Keratinocyte (primary cell): Measurements from ENCODE around the gene ZSCAN25. TPM values are rescaled to one million over a fixed set of nuclear protein-coding genes. Genes with fewer than 3 reads are reported as not detected.

Experiments
- DNase-seq: peaks from one replicate; pipeline ENCODE4 v3.0.0-alpha.2; 2011; ENCODE audit warnings: low read depth, missing footprints, low spot score
- FAIRE-seq: peaks from 2 replicates; lab custom pipeline; 2011; peaks lifted over from hg19 to GRCh38; lab: Jason Lieb, UNC
- H2AFZ ChIP-seq: 2 replicates; pipeline ENCODE4 v1.6.0; 2012; ENCODE audit warnings: low read length, control low read depth, inconsistent platforms; ENCODE audit not compliant: control insufficient read depth
- H3K27ac ChIP-seq: 2 replicates; pipeline ENCODE4 v1.5.1; 2011; ENCODE audit warnings: low read length; ENCODE audit not compliant: control insufficient read depth, insufficient read depth
- H3K27me3 ChIP-seq: 3 replicates; pipeline ENCODE4 v1.6.0; 2011; ENCODE audit warnings: low read length; ENCODE audit not compliant: control insufficient read depth, insufficient read depth; ENCODE audit errors: extremely low read depth
- H3K36me3 ChIP-seq, 2 experiments: 2 replicates in 1 of 2; 3 replicates in 1 of 2; pipeline ENCODE4 v1.5.1; 2011; ENCODE audit warnings: low read length in 2 of 2, mild to moderate bottlenecking in 1 of 2; ENCODE audit not compliant: control insufficient read depth in 2 of 2, insufficient read depth in 2 of 2; ENCODE audit errors: extremely low read depth in 1 of 2
- H3K4me1 ChIP-seq: 3 replicates; pipeline ENCODE4 v1.5.1; 2011; ENCODE audit warnings: low read length; ENCODE audit not compliant: control insufficient read depth, insufficient read depth; ENCODE audit errors: extremely low read depth
- H3K4me2 ChIP-seq: 3 replicates; pipeline ENCODE4 v1.6.0; 2011; ENCODE audit warnings: low read depth, low read length; ENCODE audit not compliant: control insufficient read depth, insufficient read depth; ENCODE audit errors: extremely low read depth
- H3K4me3 ChIP-seq, 3 experiments: fragments of 200-600 bp in 1 of 3; sonication (generic) in 1 of 3; 2 replicates in 2 of 3; 3 replicates in 1 of 3; pipeline ENCODE4 v1.5.1; 2011 to 2016; ENCODE audit warnings: low read length in 3 of 3, mild to moderate bottlenecking in 3 of 3, control low read depth in 2 of 3, inconsistent platforms in 1 of 3, low read depth in 1 of 3, mixed read lengths in 1 of 3, mixed run types in 1 of 3, moderate library complexity in 1 of 3; ENCODE audit not compliant: control insufficient read depth in 2 of 3, insufficient read depth in 2 of 3; ENCODE audit errors: extremely low read depth in 1 of 3
- H3K79me2 ChIP-seq: 2 replicates; pipeline ENCODE4 v1.6.0; 2012; ENCODE audit warnings: low read length; ENCODE audit not compliant: control insufficient read depth, insufficient read depth
- H3K9ac ChIP-seq: 3 replicates; pipeline ENCODE4 v1.6.0; 2011; ENCODE audit warnings: low read length; ENCODE audit not compliant: control insufficient read depth, insufficient read depth; ENCODE audit errors: extremely low read depth
- H3K9me1 ChIP-seq: 3 replicates; pipeline ENCODE4 v1.6.0; 2011; ENCODE audit warnings: low read length; ENCODE audit not compliant: control insufficient read depth, insufficient read depth; ENCODE audit errors: extremely low read depth
- H3K9me3 ChIP-seq: 2 replicates; pipeline ENCODE4 v1.5.1; 2012; ENCODE audit warnings: low read depth, low read length; ENCODE audit not compliant: control insufficient read depth
- H4K20me1 ChIP-seq: 3 replicates; pipeline ENCODE4 v1.6.0; 2011; ENCODE audit warnings: low read length; ENCODE audit not compliant: control insufficient read depth, insufficient read depth; ENCODE audit errors: extremely low read depth
- EZH2 ChIP-seq: IDR thresholded peaks from one replicate; pipeline ENCODE4 v1.6.1; 2012; ENCODE audit warnings: inconsistent platforms, mild to moderate bottlenecking, low read length, moderate library complexity
- dilution Hi-C: fragments of 300-500 bp; cut with MboI; formaldehyde crosslinking; loops from one replicate; pipeline ENCODE4 v1.7.0; 2020; ENCODE audit warnings: low sequenced_read_pairs; ENCODE audit not compliant: extremely low pct_ligation_motif_present
- polyA plus RNA-seq, 5 experiments: library from polyadenylated mRNA; depleted of rRNA in 3 of 5; stranded (reverse) in 3 of 5; stranded (forward) in 1 of 5; unstranded in 1 of 5; fragments of >200 nt; gene quantifications; 1 replicate in 1 of 5; 2 replicates in 3 of 5; 3 replicates in 1 of 5; pipeline versions ENCODE4 v1.2.1 to v1.2.3, GENCODE V29; 2011 to 2012; ENCODE audit warnings: missing spikeins in 2 of 5, low read depth in 1 of 5, low replicate concordance in 1 of 5
- TF ChIP-seq, protein P1 (sequence below), 3 experiments: IDR thresholded peaks in 1 of 3; conservative IDR thresholded peaks in 1 of 3; optimal IDR thresholded peaks in 1 of 3; 2 replicates in 2 of 3; 3 replicates in 1 of 3; pipeline versions ENCODE3 to v1.5.1; 2011; ENCODE audit warnings: low read length in 3 of 3, mild to moderate bottlenecking in 3 of 3, moderate library complexity in 2 of 3, control low read depth in 1 of 3, inconsistent platforms in 1 of 3; ENCODE audit not compliant: insufficient read depth in 2 of 3; ENCODE audit errors: extremely low read depth in 1 of 3

The ZSCAN25 gene
- polyA plus RNA-seq, 1 donor (not counting 4 experiments of a cell fraction or from before 2014, with no cell fraction given): 13.1 TPM

GRCh38 chr7:99627513-99627912, 10.8 kb downstream of the ZSCAN25 start:
- Histone ChIP-seq H3K4me1 (peaks cover 26% of the 10 kb centered on the region), H3K27me3 (no peaks in the 10 kb centered on the region), H3K79me2 (peaks cover 47% of the 10 kb centered on the region), H3K9me1 (peaks cover 2% of the 10 kb centered on the region), H3K9me3 (no peaks in the 10 kb centered on the region), H3K36me3 (peaks cover 54 to 65% of the 10 kb centered on the region in 2 experiments), H3K4me3 (no peak overlapping the region), H3K9ac (no peak overlapping the region), H2AFZ (no peak overlapping the region), H3K4me2 (no peak overlapping the region), H3K27ac (no peak overlapping the region), H4K20me1 (no peaks in the 10 kb centered on the region)
- TF ChIP-seq, protein P1, sequence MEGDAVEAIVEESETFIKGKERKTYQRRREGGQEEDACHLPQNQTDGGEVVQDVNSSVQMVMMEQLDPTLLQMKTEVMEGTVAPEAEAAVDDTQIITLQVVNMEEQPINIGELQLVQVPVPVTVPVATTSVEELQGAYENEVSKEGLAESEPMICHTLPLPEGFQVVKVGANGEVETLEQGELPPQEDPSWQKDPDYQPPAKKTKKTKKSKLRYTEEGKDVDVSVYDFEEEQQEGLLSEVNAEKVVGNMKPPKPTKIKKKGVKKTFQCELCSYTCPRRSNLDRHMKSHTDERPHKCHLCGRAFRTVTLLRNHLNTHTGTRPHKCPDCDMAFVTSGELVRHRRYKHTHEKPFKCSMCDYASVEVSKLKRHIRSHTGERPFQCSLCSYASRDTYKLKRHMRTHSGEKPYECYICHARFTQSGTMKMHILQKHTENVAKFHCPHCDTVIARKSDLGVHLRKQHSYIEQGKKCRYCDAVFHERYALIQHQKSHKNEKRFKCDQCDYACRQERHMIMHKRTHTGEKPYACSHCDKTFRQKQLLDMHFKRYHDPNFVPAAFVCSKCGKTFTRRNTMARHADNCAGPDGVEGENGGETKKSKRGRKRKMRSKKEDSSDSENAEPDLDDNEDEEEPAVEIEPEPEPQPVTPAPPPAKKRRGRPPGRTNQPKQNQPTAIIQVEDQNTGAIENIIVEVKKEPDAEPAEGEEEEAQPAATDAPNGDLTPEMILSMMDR (optimal IDR thresholded peaks at IDR 0.05 in 1 of 3, IDR thresholded peaks at IDR 0.05 in 1 of 3, conservative IDR thresholded peaks at IDR 0.05 in 1 of 3; ENCODE audit: extremely low read depth in 1 of 3, insufficient read depth in 2 of 3, low read length in 3 of 3): no peak
- no peak for TF ChIP-seq EZH2
- dilution Hi-C loops: no loop called here
- DNase-seq (no peak), FAIRE-seq (no peak)

GRCh38 chr7:99628471-99629465, 12.0 kb downstream of the ZSCAN25 start:
- DNase-seq (no peak), FAIRE-seq (no peak)
- Histone ChIP-seq H4K20me1 (no peaks in the 10 kb centered on the region), H3K4me1 (peaks cover 14% of the 10 kb centered on the region), H3K79me2 (peaks cover 46% of the 10 kb centered on the region), H3K9me1 (peaks cover under 1% of the 10 kb centered on the region), H3K27ac (no peak overlapping the region), H3K9me3 (no peaks in the 10 kb centered on the region), H3K4me2 (no peak overlapping the region), H3K4me3 (no peak overlapping the region), H3K27me3 (no peaks in the 10 kb centered on the region), H2AFZ (no peak overlapping the region), H3K9ac (no peak overlapping the region), H3K36me3 (peaks cover 53 to 57% of the 10 kb centered on the region in 2 experiments)
- dilution Hi-C loops: no loop called here
- TF ChIP-seq, protein P1 (optimal IDR thresholded peaks at IDR 0.05 in 1 of 3, IDR thresholded peaks at IDR 0.05 in 1 of 3, conservative IDR thresholded peaks at IDR 0.05 in 1 of 3; ENCODE audit: extremely low read depth in 1 of 3, insufficient read depth in 2 of 3, low read length in 3 of 3): no peak
- TF ChIP-seq EZH2: no peak
